OCI-LY3 (cell line): ENCODE measurements around the gene PNPLA7.

ENCODE experiments used
- H2AFZ ChIP-seq: fragments of 200-600, 300-600 bp; shearing (Covaris generic); 2 replicates; pipeline ENCODE4 v1.6.0; 2014; ENCODE audit warnings: antibody characterized with exemption, low read depth, low read length
- H3K27ac ChIP-seq: fragments of 200-600, 300-600 bp; sonication (generic); 2 replicates; pipeline ENCODE4 v1.5.1; 2014; ENCODE audit warnings: mild to moderate bottlenecking, low read length, moderate library complexity, mixed read lengths
- H3K27me3 ChIP-seq: fragments of 200-600, 300-600 bp; sonication (generic); 2 replicates; pipeline ENCODE4 v1.6.1; 2014; ENCODE audit warnings: low read depth, low read length, mixed read lengths
- H3K36me3 ChIP-seq: fragments of 200-600, 300-600 bp; sonication (generic); replicated peaks from 2 replicates; pipeline ENCODE3; 2014; ENCODE audit warnings: low read depth, low read length, mixed read lengths
- H3K4me1 ChIP-seq: fragments of 300-600, 200-600 bp; sonication (generic); 2 replicates; pipeline ENCODE4 v1.6.1; 2014; ENCODE audit warnings: low read length, mixed read lengths
- H3K4me2 ChIP-seq: fragments of 200-600, 300-600 bp; sonication (generic); 2 replicates; pipeline ENCODE4 v1.6.1; 2014; ENCODE audit warnings: low read length, mixed read lengths
- H3K4me3 ChIP-seq: fragments of 300-600, 200-600 bp; sonication (generic); 2 replicates; pipeline ENCODE4 v1.5.1; 2014; ENCODE audit warnings: antibody characterized with exemption, mild to moderate bottlenecking, low read length, moderate library complexity
- H3K79me2 ChIP-seq: fragments of 300-600, 200-600 bp; shearing (Covaris generic); 2 replicates; pipeline ENCODE4 v1.6.1; 2014; ENCODE audit warnings: mild to moderate bottlenecking, low read length, mixed read lengths
- H3K9ac ChIP-seq: fragments of 300-600, 200-600 bp; shearing (Covaris generic); 2 replicates; pipeline ENCODE4 v1.6.0; 2014; ENCODE audit warnings: mild to moderate bottlenecking, low read length, moderate library complexity
- H3K9me3 ChIP-seq: fragments of 200-600, 300-600 bp; shearing (Covaris generic); 2 replicates; pipeline ENCODE4 v1.6.1; 2014; ENCODE audit warnings: low read length, mixed read lengths; ENCODE audit not compliant: insufficient read depth
- H4K20me1 ChIP-seq: fragments of 200-600, 300-600 bp; sonication (generic); 2 replicates; pipeline ENCODE4 v1.6.1; 2016; ENCODE audit warnings: low read length, mixed read lengths; ENCODE audit not compliant: insufficient read depth
- CTCF ChIP-seq: fragments of 200-600, 300-600 bp; sonication (generic); IDR thresholded peaks from 2 replicates; pipeline ENCODE4 v1.5.1; 2014; ENCODE audit warnings: antibody characterized with exemption, low read length, low read depth
- EZH2phosphoT487 ChIP-seq: fragments of 200-600 bp; shearing (Covaris generic); IDR thresholded peaks from 2 replicates; pipeline ENCODE4 v1.6.1; 2018; ENCODE audit warnings: antibody characterized with exemption, mixed run types, low read depth

The PNPLA7 gene

GRCh38 chr9:137465720-137466388, 84.3 kb downstream of the PNPLA7 start:
- H3K4me3 ChIP-seq = no peak overlapping the region
- no peak overlapping the region for H3K9ac ChIP-seq
- TF ChIP-seq CTCF (no peak), EZH2phosphoT487 (no peak)
- H3K27ac ChIP-seq = no peak overlapping the region
- no peaks in the 10 kb centered on the region for H4K20me1 ChIP-seq
- peaks cover 11% of the 10 kb centered on the region; the same call in 1 of the 2 replicates for H3K4me1 ChIP-seq
- H3K9me3 ChIP-seq = no peaks in the 10 kb centered on the region
- H2AFZ ChIP-seq = no peak overlapping the region
- H3K36me3 ChIP-seq = no peaks in the 10 kb centered on the region
- no peaks in the 10 kb centered on the region for H3K27me3 ChIP-seq
- no peak overlapping the region for H3K4me2 ChIP-seq
- H3K79me2 ChIP-seq = no peaks in the 10 kb centered on the region

GRCh38 chr9:137465000-137465719, 85.0 kb downstream of the PNPLA7 start:
- Histone ChIP-seq H4K20me1 (no peaks in the 10 kb centered on the region), H3K27ac (no peak overlapping the region), H3K9ac (no peak overlapping the region), H2AFZ (no peak overlapping the region), H3K27me3 (no peaks in the 10 kb centered on the region), H3K4me2 (no peak overlapping the region), H3K79me2 (no peaks in the 10 kb centered on the region), H3K9me3 (no peaks in the 10 kb centered on the region), H3K4me1 (peaks cover 13% of the 10 kb centered on the region; the same call in 1 of the 2 replicates), H3K36me3 (no peaks in the 10 kb centered on the region), H3K4me3 (no peak overlapping the region)
- TF ChIP-seq CTCF = no peak
- no peak for TF ChIP-seq EZH2phosphoT487

- Histone ChIP-seq H3K9me3 (no peaks in the 10 kb centered on the region), H3K79me2 (no peaks in the 10 kb centered on the region), H2AFZ (no peak overlapping the region), H3K9ac (no peak overlapping the region), H3K4me2 (no peak overlapping the region), H3K36me3 (no peaks in the 10 kb centered on the region), H3K4me1 (peaks cover 21% of the 10 kb centered on the region), H3K4me3 (no peak overlapping the region), H3K27me3 (no peaks in the 10 kb centered on the region), H4K20me1 (no peaks in the 10 kb centered on the region), H3K27ac (no peak overlapping the region)
- no peak for TF ChIP-seq CTCF
- no peak for TF ChIP-seq EZH2phosphoT487
Observed at GRCh38 chr9:137464291-137464999, 85.8 kb downstream of the PNPLA7 start.

GRCh38 chr9:137463931-137464290, 86.3 kb downstream of the PNPLA7 start:
- no peak overlapping the region for H3K27ac ChIP-seq
- no peaks in the 10 kb centered on the region for H3K9me3 ChIP-seq
- peaks cover 2% of the 10 kb centered on the region; the same call in 1 of the 2 replicates for H3K79me2 ChIP-seq
- no peaks in the 10 kb centered on the region for H4K20me1 ChIP-seq
- H3K4me3 ChIP-seq = no peak overlapping the region
- TF ChIP-seq EZH2phosphoT487 (no peak), CTCF (no peak)
- no peak overlapping the region for H3K9ac ChIP-seq
- H3K36me3 ChIP-seq = no peaks in the 10 kb centered on the region
- H2AFZ ChIP-seq = no peak overlapping the region
- H3K27me3 ChIP-seq = no peaks in the 10 kb centered on the region
- H3K4me1 ChIP-seq = peaks cover 21% of the 10 kb centered on the region
- no peak overlapping the region for H3K4me2 ChIP-seq
